Kidney tubule cell (primary cell): ENCODE data around the gene PLBD2.
"Not testable (repeated sequence)": the region's sequence is repeated elsewhere in the genome, so short reads cannot be mapped to it uniquely, and the experiment has no call there.

ENCODE experiments used
- DNase-seq: peaks from one replicate; pipeline ENCODE4 v3.0.0-alpha.2; 2018; ENCODE audit warnings: low spot score

Gene PLBD2

GRCh38 chr12:113333877-113334785 is 24.3 kb upstream of the PLBD2 start:
- DNase-seq, result peak; percentile 28

DNA sequence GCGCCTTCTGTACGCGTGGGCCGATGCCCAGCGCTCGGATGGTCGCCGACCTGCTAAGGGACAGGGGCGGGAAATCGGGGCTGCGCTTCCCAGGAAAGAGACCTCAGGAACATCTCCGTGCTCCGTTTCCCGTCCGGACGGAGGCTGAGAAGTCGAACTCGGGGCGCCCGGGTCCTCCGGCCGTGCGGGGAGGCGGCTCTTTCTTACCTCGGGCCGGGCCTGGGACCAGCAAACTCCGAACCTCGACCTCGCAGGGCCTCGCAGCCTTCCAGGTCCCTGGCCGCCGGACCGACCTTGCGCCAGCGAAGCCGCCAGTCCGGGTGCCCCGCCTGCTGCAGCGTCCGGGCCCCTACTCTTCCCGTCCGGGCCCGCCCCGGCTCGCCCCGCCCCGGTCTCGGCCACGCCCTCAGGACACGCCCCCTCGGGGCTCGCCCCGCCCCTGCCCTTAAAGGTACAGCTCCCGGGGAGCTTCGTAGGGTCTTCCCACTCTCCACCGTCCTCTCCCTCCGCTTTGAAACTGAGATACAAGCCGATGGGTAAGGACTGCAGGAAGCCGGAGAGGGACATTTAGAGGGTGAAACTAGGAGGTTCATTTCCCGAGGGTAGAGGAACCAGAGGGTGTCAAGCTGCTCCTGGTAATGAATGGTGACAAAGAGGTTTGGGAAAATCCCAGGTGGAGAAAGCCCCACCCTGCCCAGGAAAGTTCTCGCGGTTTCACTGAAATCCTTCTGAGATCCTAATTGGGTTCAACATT is 23.4 kb upstream of the PLBD2 start, which contains the start of gene SLC8B1:
TSS of gene SLC8B1 (minus strand) at position 324 of the 754 bp plus-strand sequence. CDS start 2,231 bp downstream, outside the sequence.
- DNase-seq, result peak; percentile 86

- no peak for DNase-seq
Observed at GRCh38 chr12:113339540-113339939, 18.8 kb upstream of the PLBD2 start.

GRCh38 chr12:113340061-113340460 is 18.3 kb upstream of the PLBD2 start:
- DNase-seq, result no peak

DNA sequence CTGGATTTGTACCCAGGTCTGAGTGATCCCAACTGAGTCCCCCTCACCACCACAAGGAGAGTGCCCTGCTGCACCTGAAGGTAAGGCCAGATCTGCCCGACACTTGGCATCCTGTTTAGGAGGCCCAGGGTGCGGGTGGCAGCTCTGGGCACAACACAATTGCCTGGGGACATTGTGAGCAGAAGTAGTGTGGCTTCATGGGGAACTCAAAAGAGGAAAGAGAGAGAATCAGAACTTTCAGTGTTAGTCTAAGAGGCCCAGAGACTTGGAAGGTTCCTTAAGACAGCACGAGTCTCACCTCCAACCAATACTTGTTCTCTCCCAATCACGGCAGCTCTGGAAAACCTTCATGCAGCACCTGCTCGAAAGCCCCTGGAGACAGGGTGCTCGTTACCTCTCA is 16.9 kb upstream of the PLBD2 start:
- DNase-seq, result no peak

DNA sequence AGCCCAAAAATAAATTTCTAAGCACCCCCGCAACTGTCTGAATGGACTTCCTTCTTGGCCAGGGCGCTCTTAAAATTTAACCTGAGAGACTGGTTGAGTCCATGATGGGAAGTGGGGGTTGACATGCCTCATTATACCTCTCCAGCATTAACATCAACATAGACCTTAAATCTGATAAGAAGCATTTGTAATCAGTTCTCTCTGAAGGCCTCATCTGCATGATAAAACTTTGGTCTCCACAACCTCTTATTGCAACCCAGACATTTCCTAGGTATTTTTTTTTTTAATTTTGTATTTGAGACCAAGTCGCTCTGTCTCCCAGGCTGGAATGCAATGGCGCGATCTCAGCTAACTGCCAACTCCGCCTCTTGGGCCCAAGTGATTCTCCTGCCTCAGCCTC is 13.1 kb upstream of the PLBD2 start:
- no peak for DNase-seq

GRCh38 chr12:113346353-113346752 is 12.0 kb upstream of the PLBD2 start:
- no peak for DNase-seq

- DNase-seq, result no peak
Observed at GRCh38 chr12:113347107-113347506, 11.3 kb upstream of the PLBD2 start.

DNA sequence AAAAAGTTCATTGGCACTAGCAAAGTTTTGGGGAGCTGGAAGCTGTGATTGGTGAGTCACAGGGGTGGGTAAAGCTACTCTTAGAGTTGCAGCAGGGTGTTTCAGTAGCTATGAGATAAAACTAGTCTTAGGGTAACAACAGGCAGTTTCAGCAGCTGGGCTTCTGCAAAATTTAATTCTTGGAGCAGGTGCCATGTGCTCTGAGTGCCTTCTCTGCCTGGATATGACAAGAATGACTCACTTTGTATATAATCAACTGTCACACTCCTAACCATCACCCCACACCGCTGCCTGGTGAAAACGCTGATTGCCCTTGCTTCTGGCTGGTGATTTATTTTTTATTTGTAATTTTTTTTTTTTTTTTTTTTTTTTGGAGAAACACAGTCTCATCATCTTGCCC is 10.5 kb upstream of the PLBD2 start:
- DNase-seq, result no peak

- no peak for DNase-seq
Observed at GRCh38 chr12:113348849-113349536, 9.4 kb upstream of the PLBD2 start.

GRCh38 chr12:113351089-113351488 is 7.3 kb upstream of the PLBD2 start:
- no peak for DNase-seq

- not testable (repeated sequence) for DNase-seq
Observed at GRCh38 chr12:113354192-113354591, 4.2 kb upstream of the PLBD2 start.

DNA sequence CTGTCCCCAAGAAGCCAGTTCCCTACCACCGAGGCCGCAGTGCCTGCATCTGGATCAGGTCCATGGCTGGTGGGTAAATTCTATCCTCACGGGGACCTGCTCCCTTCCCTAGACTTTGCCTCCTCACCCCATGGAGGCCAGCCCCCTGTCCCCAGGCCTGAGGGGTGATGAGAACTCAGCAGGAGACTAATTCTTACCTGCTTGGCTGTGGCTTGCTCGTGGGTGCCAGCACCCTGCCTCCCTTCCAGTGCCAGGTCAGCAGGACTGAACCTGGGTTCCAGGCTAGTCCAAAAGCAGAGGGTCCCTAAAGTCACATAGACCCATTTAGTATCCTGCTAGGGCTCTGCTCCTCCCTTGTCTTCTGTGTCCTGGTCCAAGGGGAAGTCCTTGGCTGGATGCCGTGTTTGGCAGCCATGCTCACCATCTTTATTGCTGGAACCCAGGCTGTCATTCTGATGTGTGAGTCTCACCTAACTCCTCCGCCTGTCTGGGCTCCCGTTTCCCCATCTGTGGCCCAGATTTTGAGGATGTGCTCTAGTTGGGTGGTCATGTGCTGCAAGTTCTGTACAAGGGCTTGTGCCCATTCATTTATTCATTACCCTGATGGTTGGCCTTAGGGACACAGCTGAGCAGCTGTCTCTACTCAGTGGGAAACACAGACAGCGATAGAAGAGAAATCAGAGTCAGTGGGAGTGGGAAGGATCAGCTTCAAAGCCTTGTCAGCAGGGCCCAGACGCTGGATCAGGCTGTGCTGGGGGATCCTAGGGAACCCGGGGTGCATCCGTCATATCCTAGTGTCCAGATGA is 949 bp downstream of the PLBD2 start:
- DNase-seq, result no peak

GRCh38 chr12:113359939-113360748 is 1.8 kb downstream of the PLBD2 start:
- DNase-seq, result no peak

DNA sequence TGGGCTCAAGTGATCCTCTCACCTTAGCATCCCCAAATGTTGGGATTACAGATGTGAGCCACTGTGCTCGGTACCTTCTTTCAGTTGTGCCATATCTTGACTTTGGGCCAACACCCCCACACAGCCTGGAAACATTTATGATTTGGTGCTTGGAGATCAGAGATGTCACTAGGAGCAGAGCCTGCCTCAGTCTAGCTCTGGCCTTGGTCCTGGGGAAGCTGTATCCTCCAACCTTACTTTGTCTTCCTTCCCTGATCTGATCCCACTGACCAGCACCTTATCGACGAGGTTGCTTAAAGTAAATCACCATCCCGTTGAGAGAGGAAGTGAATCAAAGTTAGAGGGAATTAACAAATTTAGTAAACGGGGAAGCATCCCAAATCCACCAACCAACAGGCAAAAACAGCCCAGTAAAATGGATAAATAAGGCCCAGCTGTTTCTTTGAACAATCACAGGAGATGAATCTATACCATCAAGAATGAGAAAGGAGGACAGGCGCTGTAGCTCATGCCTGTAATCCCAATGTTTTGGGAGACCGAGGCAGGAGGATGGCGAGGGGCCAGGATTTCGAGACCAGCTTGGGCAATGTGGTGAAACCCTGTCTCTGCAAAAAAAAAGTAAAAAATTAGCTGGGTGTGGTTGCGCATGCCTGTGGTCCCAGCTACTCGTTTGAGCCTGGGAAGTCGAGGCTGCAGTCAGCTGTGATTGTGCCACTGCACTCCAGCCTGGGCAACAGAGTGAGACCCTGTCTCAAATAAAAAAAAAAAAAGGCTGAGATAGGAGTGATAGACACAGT is 3.4 kb downstream of the PLBD2 start:
- no peak for DNase-seq

GRCh38 chr12:113364698-113365097 is 6.3 kb downstream of the PLBD2 start:
- no peak for DNase-seq

GRCh38 chr12:113365639-113366395 is 7.4 kb downstream of the PLBD2 start:
- no peak for DNase-seq

- no peak for DNase-seq
Observed at GRCh38 chr12:113366827-113367226, 8.4 kb downstream of the PLBD2 start.

DNA sequence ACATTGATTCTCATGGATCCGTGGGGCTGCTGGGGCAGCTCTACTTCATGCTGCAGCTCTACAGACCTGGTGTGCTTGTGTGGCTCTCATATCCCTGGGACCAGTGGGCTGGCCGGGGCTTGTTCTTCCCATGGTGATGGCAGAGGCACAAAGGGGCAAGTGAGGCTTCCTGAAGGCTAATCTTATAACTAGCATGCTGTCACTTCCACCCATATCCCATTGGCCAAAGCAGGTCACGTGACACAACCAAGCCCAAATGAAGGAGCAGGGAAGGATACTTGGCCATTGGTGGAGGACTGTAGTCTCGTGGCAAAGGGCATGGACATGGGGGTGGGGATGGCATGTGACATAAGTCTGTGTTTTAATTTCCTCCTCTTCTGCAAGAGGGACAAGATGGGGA is 9.9 kb downstream of the PLBD2 start:
- no peak for DNase-seq
